ENCODE data around the gene CSNK1A1L.

The CSNK1A1L gene

DNA sequence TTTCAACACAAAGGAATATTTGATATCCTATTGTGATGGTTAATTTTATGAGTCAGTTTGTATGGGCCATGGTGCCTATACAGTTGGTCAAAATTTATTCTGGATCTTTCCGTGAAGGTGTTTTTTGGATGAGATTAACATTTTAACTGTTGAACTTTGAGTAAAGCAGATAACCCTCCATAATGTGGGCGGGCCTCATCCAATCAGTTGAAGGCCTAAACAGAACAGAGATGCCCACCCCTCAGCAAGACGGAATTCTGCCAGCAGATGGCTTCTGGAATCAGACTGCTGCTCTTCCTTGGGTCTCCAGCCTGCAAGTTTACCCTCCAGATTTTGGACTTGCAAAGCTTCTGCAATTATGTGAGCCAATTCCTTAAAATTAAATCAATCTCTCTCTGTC, 16.0 kb downstream of the CSNK1A1L start:
- Histone ChIP-seq H2AFZ (ENCODE audit: low read length) (no peak overlapping the region), H3K9ac (ENCODE audit: low read depth, low read length, poor library complexity, severe bottlenecking) (no peak overlapping the region), H3K9me2 (replicated peaks; ENCODE audit: low read depth, low read length) (no peaks in the 10 kb centered on the region), H3F3A (ENCODE audit: low read depth) (no peaks in the 10 kb centered on the region), H4K20me1 (ENCODE audit: insufficient read depth, low read length, poor library complexity, severe bottlenecking) (no peaks in the 10 kb centered on the region), H3K4me3 (ENCODE audit: low read length, poor library complexity, severe bottlenecking) (no peak overlapping the region), H3K36me3 (ENCODE audit: insufficient read depth, low read length) (no peaks in the 10 kb centered on the region), H3K9me3 (ENCODE audit: insufficient read depth, low read depth, low read length) (no peaks in the 10 kb centered on the region), H3K4me2 (ENCODE audit: low read depth, low read length, poor library complexity, severe bottlenecking) (no peak overlapping the region), H3K79me2 (ENCODE audit: insufficient read depth, low read length) (no peaks in the 10 kb centered on the region), H3K27me3 (ENCODE audit: insufficient read depth, low read length, poor library complexity, severe bottlenecking) (no peaks in the 10 kb centered on the region), H3K4me1 (ENCODE audit: insufficient read depth, low read length, poor library complexity, severe bottlenecking) (no peaks in the 10 kb centered on the region)
- TF ChIP-seq, protein P1, sequence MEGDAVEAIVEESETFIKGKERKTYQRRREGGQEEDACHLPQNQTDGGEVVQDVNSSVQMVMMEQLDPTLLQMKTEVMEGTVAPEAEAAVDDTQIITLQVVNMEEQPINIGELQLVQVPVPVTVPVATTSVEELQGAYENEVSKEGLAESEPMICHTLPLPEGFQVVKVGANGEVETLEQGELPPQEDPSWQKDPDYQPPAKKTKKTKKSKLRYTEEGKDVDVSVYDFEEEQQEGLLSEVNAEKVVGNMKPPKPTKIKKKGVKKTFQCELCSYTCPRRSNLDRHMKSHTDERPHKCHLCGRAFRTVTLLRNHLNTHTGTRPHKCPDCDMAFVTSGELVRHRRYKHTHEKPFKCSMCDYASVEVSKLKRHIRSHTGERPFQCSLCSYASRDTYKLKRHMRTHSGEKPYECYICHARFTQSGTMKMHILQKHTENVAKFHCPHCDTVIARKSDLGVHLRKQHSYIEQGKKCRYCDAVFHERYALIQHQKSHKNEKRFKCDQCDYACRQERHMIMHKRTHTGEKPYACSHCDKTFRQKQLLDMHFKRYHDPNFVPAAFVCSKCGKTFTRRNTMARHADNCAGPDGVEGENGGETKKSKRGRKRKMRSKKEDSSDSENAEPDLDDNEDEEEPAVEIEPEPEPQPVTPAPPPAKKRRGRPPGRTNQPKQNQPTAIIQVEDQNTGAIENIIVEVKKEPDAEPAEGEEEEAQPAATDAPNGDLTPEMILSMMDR (conservative IDR thresholded peaks at IDR 0.05; ENCODE audit: low read length): no peak
- no peak for TF ChIP-seq EZH2phosphoT487 (IDR thresholded peaks at IDR 0.05; ENCODE audit: borderline replicate concordance)

GRCh38 chr13:37087486-37087885, 18.0 kb downstream of the CSNK1A1L start:
- TF ChIP-seq, protein P1 (conservative IDR thresholded peaks at IDR 0.05; ENCODE audit: low read length): no peak
- no peak for TF ChIP-seq EZH2phosphoT487 (IDR thresholded peaks at IDR 0.05; ENCODE audit: borderline replicate concordance)
- H2AFZ ChIP-seq (ENCODE audit: low read length): no peak overlapping the region

GRCh38 chr13:37085606-37086005, 19.9 kb downstream of the CSNK1A1L start:
- Histone ChIP-seq H3K4me2 (ENCODE audit: low read depth, low read length, poor library complexity, severe bottlenecking) (no peak overlapping the region), H3K9me3 (ENCODE audit: insufficient read depth, low read depth, low read length) (no peaks in the 10 kb centered on the region), H3K9me2 (replicated peaks; ENCODE audit: low read depth, low read length) (no peaks in the 10 kb centered on the region), H3K4me1 (ENCODE audit: insufficient read depth, low read length, poor library complexity, severe bottlenecking) (no peaks in the 10 kb centered on the region), H3F3A (ENCODE audit: low read depth) (no peaks in the 10 kb centered on the region), H2AFZ (ENCODE audit: low read length) (no peak overlapping the region), H3K9ac (ENCODE audit: low read depth, low read length, poor library complexity, severe bottlenecking) (no peak overlapping the region), H4K20me1 (ENCODE audit: insufficient read depth, low read length, poor library complexity, severe bottlenecking) (no peaks in the 10 kb centered on the region), H3K4me3 (ENCODE audit: low read length, poor library complexity, severe bottlenecking) (no peak overlapping the region), H3K27me3 (ENCODE audit: insufficient read depth, low read length, poor library complexity, severe bottlenecking) (no peaks in the 10 kb centered on the region), H3K79me2 (ENCODE audit: insufficient read depth, low read length) (no peaks in the 10 kb centered on the region), H3K36me3 (ENCODE audit: insufficient read depth, low read length) (no peaks in the 10 kb centered on the region)
- TF ChIP-seq EZH2phosphoT487 (IDR thresholded peaks at IDR 0.05; ENCODE audit: borderline replicate concordance): no peak
- TF ChIP-seq, protein P1 (conservative IDR thresholded peaks at IDR 0.05; ENCODE audit: low read length): no peak

More at GRCh38 chr13:37087486-37087885, 18.0 kb downstream of the CSNK1A1L start:
- Histone ChIP-seq H3K4me2 (ENCODE audit: low read depth, low read length, poor library complexity, severe bottlenecking) (no peak overlapping the region), H3F3A (ENCODE audit: low read depth) (no peaks in the 10 kb centered on the region), H3K4me1 (ENCODE audit: insufficient read depth, low read length, poor library complexity, severe bottlenecking) (no peaks in the 10 kb centered on the region), H3K9me3 (ENCODE audit: insufficient read depth, low read depth, low read length) (no peaks in the 10 kb centered on the region), H3K4me3 (ENCODE audit: low read length, poor library complexity, severe bottlenecking) (no peak overlapping the region), H3K9me2 (replicated peaks; ENCODE audit: low read depth, low read length) (no peaks in the 10 kb centered on the region), H3K9ac (ENCODE audit: low read depth, low read length, poor library complexity, severe bottlenecking) (no peak overlapping the region), H4K20me1 (ENCODE audit: insufficient read depth, low read length, poor library complexity, severe bottlenecking) (no peaks in the 10 kb centered on the region), H3K36me3 (ENCODE audit: insufficient read depth, low read length) (no peaks in the 10 kb centered on the region), H3K79me2 (ENCODE audit: insufficient read depth, low read length) (no peaks in the 10 kb centered on the region), H3K27me3 (ENCODE audit: insufficient read depth, low read length, poor library complexity, severe bottlenecking) (no peaks in the 10 kb centered on the region)
